Naive B cell (primary cell): ENCODE measurements around the gene TPRG1L. TPM values are rescaled to one million over a fixed set of nuclear protein-coding genes. Genes with fewer than 3 reads are reported as not detected.
A peak's percentile ranks its signal among the peaks of the same experiment; 100 is the strongest.

Source experiments
- ATAC-seq, 2 donors: fragments of 150-1000 bp; cut with Tn5 transposase; 2 replicates each; pipeline ENCODE4 v1.10.0; 2021; ENCODE audit warnings: low read depth in 2 of 2, mild to moderate bottlenecking in 2 of 2, moderate library complexity in 2 of 2
- DNase-seq: peaks from one replicate; pipeline ENCODE4 v3.0.0; 2022
- H3K27ac Mint-ChIP-seq, 6 donors: one replicate each; pipeline ENCODE4 v1.8.0; 2020 to 2022; ENCODE audit warnings: mild to moderate bottlenecking in 6 of 6, mixed read lengths in 6 of 6, moderate library complexity in 5 of 6, inconsistent platforms in 2 of 6
- H3K27me3 Mint-ChIP-seq, 3 donors: one replicate each; pipeline ENCODE4 v1.8.0; 2021 to 2022; ENCODE audit warnings: mixed read lengths in 3 of 3, mild to moderate bottlenecking in 1 of 3
- H3K36me3 Mint-ChIP-seq, 2 donors: one replicate each; pipeline ENCODE4 v1.8.0; 2020 to 2022; ENCODE audit warnings: mixed read lengths in 2 of 2, inconsistent platforms in 1 of 2, mild to moderate bottlenecking in 1 of 2
- H3K4me1 Mint-ChIP-seq, 3 donors: one replicate each; pipeline ENCODE4 v1.8.0; 2020 to 2022; ENCODE audit warnings: mixed read lengths in 3 of 3, inconsistent platforms in 1 of 3, mild to moderate bottlenecking in 1 of 3, moderate library complexity in 1 of 3
- H3K4me3 Mint-ChIP-seq, 8 donors: one replicate each; pipeline ENCODE4 v1.8.0; 2020 to 2022; ENCODE audit warnings: mild to moderate bottlenecking in 8 of 8, mixed read lengths in 8 of 8, moderate library complexity in 8 of 8, inconsistent platforms in 2 of 8
- H3K9me3 Mint-ChIP-seq, 7 donors: one replicate each; pipeline ENCODE4 v1.8.0; 2020 to 2022; ENCODE audit warnings: mixed read lengths in 7 of 7, mild to moderate bottlenecking in 5 of 7, inconsistent platforms in 2 of 7, moderate library complexity in 1 of 7
- polyA plus RNA-seq, 6 donors: library from polyadenylated mRNA; unstranded; fragments of 300-500 nt; fragmentation: Illumina TruSeq; gene quantifications; one replicate each; pipeline ENCODE4 v1.2.3, GENCODE V29; 2021; ENCODE audit warnings: low read depth in 6 of 6

The TPRG1L gene
- polyA plus RNA-seq, 6 donors from 2014 or later, result 23.7 to 38.7 (median 35.7) TPM

GRCh38 chr1:3598051-3598491, 26.7 kb upstream of the TPRG1L start:
- H3K9me3 Mint-ChIP-seq, result no peaks in the 10 kb centered on the region
- no peak for DNase-seq
- peak overlapping the region in 3 of 6 donors; percentile 58 to 95 (median 71) for H3K27ac Mint-ChIP-seq
- H3K27me3 Mint-ChIP-seq, result peaks cover 0 to 4% (median 0%) of the 10 kb centered on the region in 3 donors
- ATAC-seq, result no peak
- no peaks in the 10 kb centered on the region for H3K36me3 Mint-ChIP-seq
- H3K4me3 Mint-ChIP-seq, result peak overlapping the region in 7 of 8 donors; percentile 72 to 89 (median 83)
- H3K4me1 Mint-ChIP-seq, result peaks cover 18 to 34% (median 23%) of the 10 kb centered on the region in 3 donors

DNA sequence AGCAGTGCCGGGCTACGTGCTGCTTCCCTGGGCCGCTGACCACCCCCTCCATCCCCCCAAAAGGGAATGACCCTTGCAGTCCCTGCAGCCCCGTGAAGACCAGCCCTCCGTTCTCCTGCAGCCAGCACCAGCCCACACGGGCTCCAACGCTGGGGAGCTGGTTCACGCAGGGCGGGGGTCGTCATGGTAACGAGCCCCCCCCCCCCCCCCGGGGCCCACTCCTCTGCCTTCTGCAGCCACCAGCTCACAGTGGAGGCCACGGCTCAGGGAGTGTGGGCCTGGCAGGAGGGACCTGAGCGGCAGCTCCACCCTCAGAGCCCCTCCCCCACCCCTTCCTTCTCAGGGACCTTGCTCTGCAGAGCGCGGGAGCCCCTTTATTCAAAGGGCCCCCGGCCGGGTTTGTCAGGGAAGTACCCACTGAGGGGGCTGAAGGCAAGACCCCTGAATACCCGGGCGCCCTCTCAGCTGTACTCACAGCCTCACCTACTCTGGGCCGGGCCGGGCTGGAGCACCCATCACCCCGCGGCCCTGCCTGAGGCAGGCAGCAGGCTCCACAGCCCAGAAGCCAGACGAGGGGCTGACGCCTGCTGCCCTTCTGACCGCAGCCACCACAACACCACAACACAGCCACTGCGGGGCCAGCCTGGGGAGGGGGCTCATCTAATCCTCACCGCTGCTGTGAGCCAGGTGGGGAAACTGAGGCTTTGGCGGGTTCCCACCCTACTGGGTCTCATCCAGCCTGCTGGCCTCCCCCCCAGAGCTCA, 26.1 kb upstream of the TPRG1L start:
- ATAC-seq (no peak), DNase-seq (no peak)
- Mint-ChIP-seq H3K4me1 (peaks cover 18 to 30% (median 21%) of the 10 kb centered on the region in 3 donors), H3K36me3 (no peaks in the 10 kb centered on the region), H3K27me3 (peaks cover 0 to 4% (median 0%) of the 10 kb centered on the region in 3 donors), H3K27ac (peak overlapping the region in 2 of 6 donors; percentile 50 to 59), H3K4me3 (peak overlapping the region in 6 of 8 donors; percentile 77 to 89 (median 84)), H3K9me3 (no peaks in the 10 kb centered on the region)

- no peaks in the 10 kb centered on the region for H3K36me3 Mint-ChIP-seq
- DNase-seq, result no peak
- no peak for ATAC-seq
- H3K27ac Mint-ChIP-seq, result peak overlapping the region in 1 of 6 donors; percentile 50
- H3K4me3 Mint-ChIP-seq, result peak overlapping the region in 3 of 8 donors; percentile 41 to 83 (median 51)
- H3K27me3 Mint-ChIP-seq, result peaks cover 0 to 4% (median 0%) of the 10 kb centered on the region in 3 donors
- H3K4me1 Mint-ChIP-seq, result peaks cover 15 to 26% (median 18%) of the 10 kb centered on the region in 3 donors
- H3K9me3 Mint-ChIP-seq, result no peaks in the 10 kb centered on the region
These were observed 25.5 kb upstream of the TPRG1L start for GRCh38 chr1:3599286-3599811.

DNA sequence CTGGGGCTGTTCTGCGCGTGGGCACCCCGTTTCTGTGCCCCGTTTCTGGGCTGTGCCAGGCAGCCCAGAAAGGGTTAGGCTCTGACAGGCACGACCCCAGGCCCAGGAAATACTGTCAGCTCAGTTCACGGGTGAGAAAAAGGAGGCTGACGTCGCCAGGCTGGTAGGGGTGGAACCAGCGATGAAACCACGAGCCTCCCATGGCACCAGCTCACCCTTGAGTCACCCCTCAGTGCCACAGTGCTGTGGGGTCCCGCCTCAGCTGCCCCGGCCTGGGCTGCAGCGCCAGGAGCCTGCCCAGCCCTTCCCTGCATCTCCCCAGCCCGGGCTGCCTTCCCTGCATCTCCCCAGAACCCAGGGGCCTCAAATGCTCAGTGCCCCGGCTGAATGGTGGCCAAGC, 25.0 kb upstream of the TPRG1L start:
- DNase-seq, result no peak
- Mint-ChIP-seq H3K9me3 (no peaks in the 10 kb centered on the region), H3K27me3 (peaks cover 0 to 4% (median 0%) of the 10 kb centered on the region in 3 donors), H3K4me3 (peak overlapping the region in 1 of 8 donors; percentile 56), H3K36me3 (no peaks in the 10 kb centered on the region), H3K4me1 (peaks cover 15 to 26% (median 18%) of the 10 kb centered on the region in 3 donors), H3K27ac (no peak overlapping the region)
- no peak for ATAC-seq

- Mint-ChIP-seq H3K27me3 (peaks cover 0 to 4% (median 0%) of the 10 kb centered on the region in 3 donors), H3K4me1 (peaks cover 15 to 26% (median 18%) of the 10 kb centered on the region in 3 donors), H3K9me3 (no peaks in the 10 kb centered on the region), H3K27ac (no peak overlapping the region), H3K4me3 (peak overlapping the region in 1 of 8 donors; percentile 56), H3K36me3 (no peaks in the 10 kb centered on the region)
- ATAC-seq (no peak), DNase-seq (no peak)
These were observed 24.5 kb upstream of the TPRG1L start for GRCh38 chr1:3600354-3600753.

DNA sequence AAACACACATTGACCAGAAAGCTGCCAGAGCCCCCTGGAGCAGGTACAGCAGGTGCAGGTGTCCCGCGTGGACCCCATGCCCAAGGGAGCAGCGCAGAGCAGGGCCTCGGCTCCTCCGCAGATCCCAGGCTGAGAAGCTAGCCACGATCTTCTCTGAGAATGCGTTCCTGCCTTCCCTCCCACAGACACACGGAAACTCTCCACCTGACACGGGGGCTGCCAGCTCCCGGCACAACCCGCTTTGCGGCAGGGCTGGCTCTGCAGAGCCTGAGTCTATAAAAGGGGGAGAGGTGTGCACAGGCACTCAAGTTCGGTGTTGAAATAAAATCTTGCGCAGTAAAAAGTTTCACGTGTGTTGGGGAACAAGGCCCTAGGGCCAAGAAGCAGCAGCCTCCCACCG, 23.1 kb upstream of the TPRG1L start:
- peaks cover 0 to 4% (median 0%) of the 10 kb centered on the region in 3 donors for H3K27me3 Mint-ChIP-seq
- DNase-seq (no peak), ATAC-seq (no peak)
- H3K4me3 Mint-ChIP-seq, result peak overlapping the region in 2 of 8 donors; percentile 44 to 47
- H3K4me1 Mint-ChIP-seq, result peaks cover 15 to 25% (median 15%) of the 10 kb centered on the region in 3 donors
- no peaks in the 10 kb centered on the region for H3K36me3 Mint-ChIP-seq
- no peak overlapping the region for H3K27ac Mint-ChIP-seq
- H3K9me3 Mint-ChIP-seq, result no peaks in the 10 kb centered on the region

- DNase-seq (no peak), ATAC-seq (no peak)
- Mint-ChIP-seq H3K27ac (no peak overlapping the region), H3K9me3 (no peaks in the 10 kb centered on the region), H3K4me3 (no peak overlapping the region), H3K27me3 (peaks cover 0 to 7% (median 0%) of the 10 kb centered on the region in 3 donors), H3K4me1 (peaks cover 9 to 19% (median 10%) of the 10 kb centered on the region in 3 donors), H3K36me3 (no peaks in the 10 kb centered on the region)
These were observed 22.4 kb upstream of the TPRG1L start for GRCh38 chr1:3602375-3602774.

GRCh38 chr1:3603156-3603555, 21.7 kb upstream of the TPRG1L start:
- Mint-ChIP-seq H3K4me3 (no peak overlapping the region), H3K27me3 (peaks cover 0 to 9% (median 0%) of the 10 kb centered on the region in 3 donors), H3K36me3 (no peaks in the 10 kb centered on the region), H3K27ac (no peak overlapping the region), H3K4me1 (peaks cover 2 to 11% (median 3%) of the 10 kb centered on the region in 3 donors), H3K9me3 (no peaks in the 10 kb centered on the region)
- ATAC-seq, result no peak
- no peak for DNase-seq

DNA sequence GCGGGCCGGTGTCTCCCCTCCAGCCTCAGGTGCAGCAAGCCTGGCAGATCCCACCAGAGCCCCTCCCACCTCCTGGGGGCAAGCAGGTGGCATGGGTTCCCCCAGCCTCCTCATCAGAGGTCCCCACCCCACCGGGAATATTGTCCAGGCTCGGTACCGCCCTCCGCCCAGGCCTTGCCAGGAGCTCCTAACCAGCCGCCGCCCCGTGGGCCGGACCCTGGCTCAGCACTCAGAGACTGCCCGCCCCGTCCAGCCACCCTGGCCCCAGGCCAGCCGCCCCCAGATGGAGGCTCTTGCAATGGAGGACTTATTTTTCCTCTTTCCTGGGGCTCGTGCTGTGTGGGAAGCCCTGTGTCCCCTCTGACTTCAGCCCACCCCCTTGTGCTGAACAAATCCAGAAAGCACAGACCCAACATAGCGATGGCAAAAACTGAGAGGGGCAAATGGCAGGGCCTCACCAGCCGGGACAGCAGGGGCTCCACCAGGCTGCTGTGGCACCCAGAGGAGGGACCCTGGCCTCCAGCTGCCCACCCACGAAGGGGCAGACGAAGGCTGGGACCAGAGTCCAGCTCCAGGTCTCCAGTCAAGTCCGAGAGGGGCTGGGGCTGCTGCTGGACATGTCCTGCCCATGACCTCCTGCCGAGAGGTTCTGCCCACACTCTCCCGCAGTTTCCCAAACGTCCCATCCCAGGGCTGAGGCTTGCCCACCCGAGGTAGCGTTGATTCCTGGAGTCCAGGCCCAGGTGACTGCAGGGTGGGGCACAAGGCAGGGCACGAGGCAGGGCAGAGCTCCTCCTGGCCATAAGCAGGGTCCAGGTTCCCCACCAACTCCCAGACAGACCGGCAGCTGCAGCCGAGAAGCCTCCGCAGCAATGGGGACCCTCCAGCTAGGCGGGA, 21.0 kb upstream of the TPRG1L start:
- no peak overlapping the region for H3K4me3 Mint-ChIP-seq
- ATAC-seq, result no peak
- no peaks in the 10 kb centered on the region for H3K9me3 Mint-ChIP-seq
- peaks cover 0 to 14% (median 0%) of the 10 kb centered on the region in 3 donors for H3K27me3 Mint-ChIP-seq
- H3K27ac Mint-ChIP-seq, result no peak overlapping the region
- peaks cover 0 to 4% (median 0%) of the 10 kb centered on the region in 3 donors for H3K4me1 Mint-ChIP-seq
- H3K36me3 Mint-ChIP-seq, result no peaks in the 10 kb centered on the region
- DNase-seq, result no peak

DNA sequence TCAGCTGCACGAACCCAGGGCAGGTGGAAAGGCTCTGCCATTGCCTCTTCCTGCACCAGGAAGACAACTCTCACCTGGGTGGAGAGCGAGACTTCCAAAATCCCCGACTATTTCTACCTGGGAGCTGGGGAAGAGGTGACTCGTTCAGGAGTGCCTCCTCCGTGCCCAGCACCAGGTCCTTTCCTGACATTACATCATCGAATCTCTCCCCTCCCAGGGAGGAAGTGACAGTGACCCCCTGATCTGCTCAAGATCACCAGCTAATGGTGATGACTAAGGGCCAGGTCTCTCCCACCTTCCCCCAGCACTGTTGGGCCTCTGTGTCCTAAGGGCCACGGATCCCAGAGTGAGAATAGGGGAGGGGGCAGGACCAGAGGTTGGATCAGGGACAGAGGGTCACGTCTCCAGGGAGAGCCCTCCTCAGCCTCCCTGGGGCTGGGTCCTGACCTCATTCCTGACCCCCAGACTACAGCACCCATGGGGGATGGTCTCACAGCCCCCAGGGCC, 20.3 kb upstream of the TPRG1L start:
- Mint-ChIP-seq H3K9me3 (no peaks in the 10 kb centered on the region), H3K4me1 (no peaks in the 10 kb centered on the region), H3K36me3 (no peaks in the 10 kb centered on the region), H3K27me3 (peaks cover 0 to 15% (median 0%) of the 10 kb centered on the region in 3 donors), H3K27ac (no peak overlapping the region), H3K4me3 (no peak overlapping the region)
- DNase-seq, result no peak
- no peak for ATAC-seq

DNA sequence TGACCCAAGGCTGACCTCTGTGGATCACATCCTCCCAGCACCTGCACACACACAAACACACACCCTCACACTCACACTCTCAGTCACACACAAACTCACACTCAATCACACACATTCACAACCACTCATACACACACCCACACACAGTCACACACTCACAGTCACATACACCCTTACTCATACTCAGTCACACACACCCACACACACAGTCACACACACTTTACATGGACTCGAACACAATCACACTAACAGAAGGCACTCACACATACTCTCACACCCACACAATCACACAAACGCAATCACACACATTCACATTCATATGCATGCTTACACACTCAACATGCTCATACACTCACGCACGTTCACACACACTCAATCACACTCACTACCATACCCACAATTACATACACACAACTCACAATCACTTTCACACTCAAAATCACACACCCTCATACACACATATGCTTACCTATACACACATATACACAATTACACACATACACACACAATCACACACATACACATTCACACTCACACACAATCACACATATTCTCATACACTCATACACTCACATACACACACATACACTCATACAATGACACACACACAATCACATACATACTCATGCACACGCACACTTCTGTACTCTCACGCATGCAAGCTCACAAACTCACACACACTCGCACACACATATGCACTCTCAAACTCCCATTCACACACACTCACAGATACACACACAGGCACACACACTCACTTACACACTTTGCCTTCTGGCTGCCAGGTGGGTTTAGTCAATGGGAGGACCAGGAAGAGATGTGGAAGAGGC, 19.6 kb upstream of the TPRG1L start:
- Mint-ChIP-seq H3K27me3 (peaks cover 0 to 17% (median under 1%) of the 10 kb centered on the region in 3 donors), H3K9me3 (no peaks in the 10 kb centered on the region), H3K27ac (no peak overlapping the region), H3K36me3 (no peaks in the 10 kb centered on the region), H3K4me1 (no peaks in the 10 kb centered on the region), H3K4me3 (no peak overlapping the region)
- ATAC-seq (no peak), DNase-seq (no peak)
